Large intestine (tissue), 3 donors: ENCODE data around the gene AUTS2. TPM values are rescaled to one million over a fixed set of nuclear protein-coding genes. Genes with fewer than 3 reads are reported as not detected.

ENCODE experiments used
- DNase-seq, 2 donors: peaks; one replicate each; pipeline versions ENCODE4 v3.0.0 to v3.0.0-alpha.2; 2013
- H3K27ac ChIP-seq: one replicate; pipeline ENCODE4 v1.5.1; 2013; ENCODE audit warnings: low read length
- H3K27me3 ChIP-seq: 2 replicates; pipeline ENCODE4 v1.6.1; 2013; ENCODE audit warnings: low read length; ENCODE audit not compliant: control insufficient read depth, insufficient read depth
- H3K36me3 ChIP-seq: 2 replicates; pipeline ENCODE4 v1.6.1; 2013; ENCODE audit warnings: low read length; ENCODE audit not compliant: control insufficient read depth, insufficient read depth
- H3K4me1 ChIP-seq: one replicate; pipeline ENCODE4 v1.6.1; 2013; ENCODE audit warnings: low read length; ENCODE audit not compliant: control insufficient read depth, insufficient read depth
- H3K4me3 ChIP-seq: one replicate; pipeline ENCODE4 v1.5.1; 2013; ENCODE audit warnings: low read length
- H3K9me3 ChIP-seq: one replicate; pipeline ENCODE4 v1.6.1; 2013; ENCODE audit warnings: mild to moderate bottlenecking, low read depth, low read length, moderate library complexity; ENCODE audit not compliant: control insufficient read depth
- WGBS: methylation state at CpG from one replicate; pipeline ENCODE4 v1.1.5; 2013; ENCODE audit warnings: low lambda C conversion rate; ENCODE audit not compliant: insufficient coverage; 5-methylcytosine and 5-hydroxymethylcytosine counted together
- polyA plus RNA-seq: library from polyadenylated mRNA; unstranded; fragments of 120-200 nt; gene quantifications from one replicate; pipeline ENCODE4 v1.2.1, GENCODE V29; 2013

AUTS2 gene
- polyA plus RNA-seq, 1 donor: 51.3 TPM

DNA sequence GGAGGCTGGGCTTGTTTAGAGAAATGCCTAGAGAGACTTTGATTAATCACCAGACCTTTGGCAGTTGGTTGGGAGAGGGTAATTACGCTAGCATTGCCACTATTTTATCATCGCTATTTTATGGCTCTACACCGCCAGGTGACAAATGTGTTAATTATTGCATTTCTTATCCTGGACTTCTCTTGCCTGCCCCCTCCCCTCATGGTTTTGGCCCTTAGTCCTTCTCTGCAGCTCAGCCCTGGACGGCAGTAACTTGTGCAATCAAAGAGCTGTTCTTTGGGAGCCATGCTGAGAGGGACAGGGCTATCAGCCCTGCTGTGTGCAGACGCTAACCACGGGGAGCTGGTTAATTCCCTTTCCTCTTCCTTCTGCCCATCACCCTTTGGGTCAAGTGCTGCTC, 585.0 kb downstream of the AUTS2 start:
- no peak overlapping the region for H3K27ac ChIP-seq
- H3K4me3 ChIP-seq: no peak overlapping the region
- H3K27me3 ChIP-seq: no peaks in the 10 kb centered on the region
- peaks cover 6% of the 10 kb centered on the region for H3K4me1 ChIP-seq
- WGBS: no CpG with 5 or more reads among the region's 6 CpGs
- DNase-seq: peak; percentile 54 to 86
- no peaks in the 10 kb centered on the region for H3K36me3 ChIP-seq
- no peaks in the 10 kb centered on the region for H3K9me3 ChIP-seq

DNA sequence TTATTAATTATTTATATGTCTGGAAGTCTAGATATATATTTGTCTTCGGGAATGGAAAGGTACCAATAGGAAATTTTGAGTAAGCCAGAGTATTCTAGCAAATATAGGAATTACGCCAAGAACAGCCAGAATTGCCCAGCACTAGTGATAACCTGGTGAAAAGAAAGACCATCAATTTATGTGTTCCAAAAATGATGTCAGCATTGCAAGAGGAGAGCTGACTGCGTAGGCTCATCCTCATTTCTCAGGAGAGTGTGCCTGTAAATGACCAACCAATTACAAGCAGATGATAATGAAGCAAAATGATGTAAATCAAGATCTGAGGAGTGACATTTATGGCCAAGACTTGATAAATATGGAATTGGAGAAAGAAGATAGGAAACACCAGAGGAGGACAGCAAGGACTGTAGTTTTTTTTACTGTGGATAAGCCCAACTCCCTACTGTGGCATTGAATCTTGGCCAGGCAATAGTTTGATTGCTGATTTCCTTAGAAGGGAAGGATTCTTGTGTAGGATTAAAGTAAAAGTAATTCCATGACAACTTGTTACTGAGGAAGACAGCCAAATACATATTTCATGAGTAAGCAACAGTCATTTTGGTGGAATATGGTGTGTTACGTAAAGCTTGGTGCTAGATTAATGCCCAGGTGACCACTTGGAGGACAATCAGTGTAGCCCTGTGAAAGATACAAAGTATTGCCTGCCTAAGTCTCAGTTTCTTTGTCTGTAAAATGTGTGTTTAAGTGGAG, 590.8 kb downstream of the AUTS2 start:
- Histone ChIP-seq H3K4me1 (peaks cover under 1% of the 10 kb centered on the region), H3K27me3 (no peaks in the 10 kb centered on the region), H3K9me3 (peaks cover 5% of the 10 kb centered on the region), H3K36me3 (no peaks in the 10 kb centered on the region), H3K4me3 (no peak overlapping the region), H3K27ac (no peak overlapping the region)
- WGBS: 92% methylated on average over 2 of the region's 4 CpGs
- DNase-seq: no peak

DNA sequence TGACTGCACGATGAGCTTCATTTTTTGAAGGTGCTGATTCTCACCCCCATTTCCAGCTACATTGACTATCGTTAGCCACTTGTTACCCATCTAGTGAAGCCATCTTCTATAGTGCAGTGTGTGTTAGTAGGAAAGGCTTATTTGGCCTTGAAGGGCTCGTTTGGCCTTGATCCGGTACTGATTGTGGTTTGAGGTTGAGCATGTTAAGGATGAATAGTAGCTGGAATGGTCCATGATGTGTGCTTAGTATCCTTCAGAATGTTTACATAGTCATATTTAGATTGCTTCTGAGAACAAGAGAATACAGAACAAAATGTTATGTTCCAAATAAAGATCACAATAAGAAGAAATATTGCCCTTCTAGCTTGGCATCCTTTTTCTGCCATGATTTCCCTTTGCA, 591.5 kb downstream of the AUTS2 start:
- H3K4me1 ChIP-seq: no peaks in the 10 kb centered on the region
- no peaks in the 10 kb centered on the region for H3K36me3 ChIP-seq
- 90% methylated on average over 2 of the region's 4 CpGs for WGBS
- no peak overlapping the region for H3K4me3 ChIP-seq
- H3K27ac ChIP-seq: no peak overlapping the region
- DNase-seq: no peak
- peaks cover 5% of the 10 kb centered on the region for H3K9me3 ChIP-seq
- H3K27me3 ChIP-seq: no peaks in the 10 kb centered on the region

DNA sequence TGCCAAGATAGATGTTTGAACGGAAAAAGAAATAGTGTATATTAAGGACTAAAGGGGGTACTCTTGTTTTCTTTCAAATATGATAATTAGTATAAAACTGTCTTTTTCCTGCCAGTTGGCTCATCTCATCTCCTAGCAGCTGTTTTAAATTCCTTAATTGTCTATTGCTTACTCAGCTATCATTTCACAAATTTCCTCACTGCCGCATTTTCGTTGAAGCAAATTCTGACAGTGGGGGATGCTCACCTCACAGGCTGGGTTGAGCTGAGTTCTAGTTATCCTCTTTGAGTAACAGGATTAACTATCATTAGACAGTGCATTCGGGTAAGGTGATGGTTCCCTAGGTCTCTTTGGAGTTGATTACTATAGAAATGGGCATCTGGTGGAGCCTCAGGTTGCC, 592.0 kb downstream of the AUTS2 start:
- WGBS: no CpG with 5 or more reads among the region's 4 CpGs
- H3K9me3 ChIP-seq: peaks cover 5% of the 10 kb centered on the region
- H3K27me3 ChIP-seq: no peaks in the 10 kb centered on the region
- no peak for DNase-seq
- no peaks in the 10 kb centered on the region for H3K36me3 ChIP-seq
- H3K27ac ChIP-seq: no peak overlapping the region
- H3K4me3 ChIP-seq: no peak overlapping the region
- H3K4me1 ChIP-seq: no peaks in the 10 kb centered on the region

DNA sequence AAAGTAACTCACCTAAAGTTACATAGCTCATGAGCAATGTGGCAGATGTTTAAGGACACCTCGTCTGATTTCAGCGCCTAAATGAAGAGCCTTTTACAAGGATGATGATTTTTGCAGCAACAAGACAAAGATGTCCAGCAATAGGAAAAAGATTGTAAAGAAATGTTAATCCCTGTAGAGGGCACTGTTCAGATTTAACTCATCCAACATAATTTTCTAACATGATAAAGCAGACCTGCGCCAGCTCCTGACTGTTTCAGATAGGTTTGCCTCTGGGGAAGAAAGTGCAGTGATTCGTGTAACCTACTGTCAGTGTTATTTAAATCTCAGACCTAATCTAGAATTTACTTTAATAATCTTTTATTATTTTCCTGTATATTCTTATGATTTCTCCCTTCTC, 595.2 kb downstream of the AUTS2 start:
- H3K4me1 ChIP-seq: no peaks in the 10 kb centered on the region
- H3K36me3 ChIP-seq: no peaks in the 10 kb centered on the region
- H3K4me3 ChIP-seq: no peak overlapping the region
- no peak overlapping the region for H3K27ac ChIP-seq
- no peaks in the 10 kb centered on the region for H3K27me3 ChIP-seq
- peaks cover 5% of the 10 kb centered on the region for H3K9me3 ChIP-seq
- DNase-seq: peak in 1 of 2 donors; percentile 20
- 25% methylated on average over 2 of the region's 4 CpGs for WGBS

DNA sequence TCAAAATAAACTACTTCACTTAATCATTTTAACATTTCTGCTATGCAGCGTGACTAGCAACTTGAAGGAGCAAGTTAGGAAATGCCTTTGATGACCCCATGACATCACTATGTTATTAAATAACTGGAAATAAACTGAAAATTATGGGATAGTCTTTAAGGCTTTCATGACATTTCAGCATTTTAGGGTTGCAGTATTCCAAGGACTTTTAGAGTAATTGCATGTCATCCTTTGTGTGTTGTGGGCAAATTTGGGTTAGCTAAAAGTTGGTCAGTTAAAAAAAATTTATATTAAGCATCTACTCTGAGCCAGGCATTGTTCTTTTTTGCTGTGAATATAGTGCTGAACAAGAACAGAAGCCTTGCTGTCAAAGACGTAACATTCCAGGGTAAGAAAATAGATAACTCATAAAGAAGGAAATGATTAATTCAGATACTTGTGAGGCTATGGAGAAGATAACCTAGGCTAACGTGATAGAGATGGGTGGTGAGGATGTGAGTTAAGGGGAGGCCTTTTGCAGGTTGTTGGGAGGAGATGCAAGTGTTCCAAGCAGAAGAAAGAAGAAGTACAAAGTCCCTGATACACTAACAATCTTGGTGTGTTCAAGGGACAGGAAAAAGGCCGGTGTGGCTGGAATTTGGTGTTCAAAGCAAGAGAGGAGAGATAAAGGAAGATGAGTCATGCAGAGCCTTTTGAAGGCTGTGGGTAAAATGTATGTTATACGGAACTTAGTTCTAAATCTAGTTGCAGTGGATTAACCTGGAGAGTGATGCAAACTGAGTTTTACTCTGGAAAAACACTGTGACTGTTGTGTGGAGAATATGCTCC, 610.2 kb downstream of the AUTS2 start:
- H3K36me3 ChIP-seq: no peaks in the 10 kb centered on the region
- H3K9me3 ChIP-seq: no peaks in the 10 kb centered on the region
- DNase-seq: peak; percentile 75 to 88
- 12% methylated on average over 4 of the region's 5 CpGs for WGBS
- no peaks in the 10 kb centered on the region for H3K27me3 ChIP-seq
- peaks cover 11% of the 10 kb centered on the region for H3K4me1 ChIP-seq
- H3K4me3 ChIP-seq: no peak overlapping the region
- H3K27ac ChIP-seq: peak overlapping the region; percentile 48

DNA sequence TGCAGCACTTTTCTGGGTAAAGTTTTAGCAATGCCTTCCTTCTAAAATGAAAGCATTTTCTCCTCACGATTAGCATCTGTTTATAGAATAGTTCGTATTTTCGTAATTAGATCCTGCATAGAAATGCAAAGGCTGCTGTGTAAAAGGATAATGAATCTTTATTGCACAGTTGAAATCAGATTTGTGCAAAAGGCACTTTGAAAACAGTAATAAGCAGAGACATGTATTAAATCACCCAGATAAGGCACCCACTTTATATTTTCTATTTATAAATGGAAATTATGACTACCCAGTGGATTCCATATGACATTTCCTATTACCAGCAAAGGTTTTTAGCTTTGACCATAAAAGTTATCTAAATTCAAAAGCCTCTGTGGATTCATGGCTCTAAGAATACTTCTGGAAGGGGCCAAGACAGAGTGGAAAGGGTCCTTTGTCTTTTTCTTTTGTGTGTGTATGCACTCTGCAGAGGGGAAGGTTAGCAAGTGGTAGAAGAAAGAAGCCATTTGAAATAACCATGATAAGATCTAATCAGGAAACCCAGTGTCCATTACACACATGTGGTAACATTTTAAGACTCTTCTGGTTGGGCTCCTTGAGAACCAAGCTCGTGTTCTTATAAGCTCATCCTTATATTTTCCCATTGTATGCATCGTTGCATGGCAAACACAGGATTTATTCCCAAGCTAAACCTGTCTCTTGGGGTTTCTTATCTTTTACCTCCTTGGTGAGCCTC, 612.1 kb downstream of the AUTS2 start:
- no CpG with 5 or more reads among the region's 5 CpGs for WGBS
- no peaks in the 10 kb centered on the region for H3K27me3 ChIP-seq

DNA sequence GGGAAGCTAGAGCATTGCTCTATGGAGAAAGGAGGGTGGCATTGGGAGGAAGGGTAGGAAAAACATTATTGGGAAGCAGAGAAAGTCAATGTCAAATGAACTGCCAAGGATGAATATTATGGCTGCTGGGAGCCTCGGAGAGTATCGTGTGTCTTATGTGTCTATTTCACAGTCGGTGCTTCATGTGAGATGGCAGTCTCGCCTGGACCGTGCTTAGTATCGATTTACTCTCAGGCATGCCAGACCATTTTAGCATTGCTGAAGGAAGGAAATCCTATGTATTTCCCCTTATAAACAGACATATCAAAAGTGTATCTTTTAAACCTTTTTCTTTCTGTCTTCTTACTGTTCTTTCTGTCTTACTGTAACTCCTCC, 612.6 kb downstream of the AUTS2 start:
- Histone ChIP-seq H3K4me1 (peaks cover 11% of the 10 kb centered on the region), H3K27me3 (no peaks in the 10 kb centered on the region), H3K27ac (no peak overlapping the region), H3K36me3 (no peaks in the 10 kb centered on the region), H3K9me3 (no peaks in the 10 kb centered on the region), H3K4me3 (no peak overlapping the region)
- no peak for DNase-seq
- no CpG with 5 or more reads among the region's 6 CpGs for WGBS

More for the DNA sequence above, 612.1 kb downstream of the AUTS2 start:
- peaks cover 11% of the 10 kb centered on the region for H3K4me1 ChIP-seq
- no peaks in the 10 kb centered on the region for H3K9me3 ChIP-seq
- no peaks in the 10 kb centered on the region for H3K36me3 ChIP-seq
- no peak for DNase-seq
- no peak overlapping the region for H3K4me3 ChIP-seq
- H3K27ac ChIP-seq: no peak overlapping the region

DNA sequence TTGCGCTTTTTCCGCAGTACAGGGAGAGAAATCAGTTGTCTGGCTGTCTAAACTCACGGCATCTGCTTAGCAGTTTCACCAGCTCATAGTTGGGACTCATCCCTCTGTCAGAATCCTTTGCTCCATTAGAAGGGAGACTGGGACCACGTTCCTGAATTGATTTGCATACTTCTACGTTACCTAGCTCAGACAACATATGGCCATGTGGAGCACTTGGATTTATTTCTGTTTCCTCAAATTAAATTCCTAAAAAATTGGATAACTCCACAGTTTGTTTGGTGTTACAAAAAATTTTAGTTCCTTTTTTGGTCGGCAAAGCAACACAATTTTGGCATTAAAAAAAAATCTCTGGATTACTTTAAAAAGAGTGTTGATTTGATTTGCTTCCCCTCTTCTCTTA, 614.0 kb downstream of the AUTS2 start:
- Histone ChIP-seq H3K4me3 (no peak overlapping the region), H3K27ac (no peak overlapping the region), H3K27me3 (no peaks in the 10 kb centered on the region), H3K9me3 (no peaks in the 10 kb centered on the region), H3K36me3 (no peaks in the 10 kb centered on the region), H3K4me1 (peaks cover 11% of the 10 kb centered on the region)
- DNase-seq: no peak
- WGBS: no CpG with 5 or more reads among the region's 6 CpGs

DNA sequence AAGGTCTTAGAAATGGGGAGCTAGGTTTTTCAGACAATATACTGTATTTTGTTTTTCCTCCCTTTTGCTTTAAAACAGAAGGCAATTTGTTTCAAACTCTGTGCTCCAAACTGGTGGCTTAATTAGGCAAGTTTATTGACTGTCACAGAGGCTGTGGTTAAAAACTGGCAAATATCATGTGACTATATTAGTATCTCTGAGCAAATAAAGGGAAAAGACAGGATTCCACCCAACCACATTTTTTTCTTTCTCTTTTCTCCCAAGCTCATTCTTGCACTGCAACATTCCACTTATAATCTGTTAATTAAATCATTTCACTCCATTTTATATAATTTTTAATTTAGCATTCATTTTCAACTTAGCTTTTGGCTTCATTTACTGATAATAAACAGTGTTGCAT, 615.8 kb downstream of the AUTS2 start:
- Histone ChIP-seq H3K4me1 (peaks cover 3% of the 10 kb centered on the region), H3K36me3 (no peaks in the 10 kb centered on the region), H3K27me3 (no peaks in the 10 kb centered on the region), H3K4me3 (no peak overlapping the region), H3K27ac (no peak overlapping the region), H3K9me3 (no peaks in the 10 kb centered on the region)
- DNase-seq: no peak
